NCI-H345 (cell line): Measurements from ENCODE around the gene RSRC1.
A peak's percentile ranks its signal among the peaks of the same experiment; 100 is the strongest.
"Not testable (repeated sequence)": the region's sequence is repeated elsewhere in the genome, so short reads cannot be mapped to it uniquely, and the experiment has no call there.

Experiments
- DNase-seq: peaks from one replicate; lab custom pipeline; 2025; lab: John Stamatoyannopoulos, UW

Gene RSRC1

DNA sequence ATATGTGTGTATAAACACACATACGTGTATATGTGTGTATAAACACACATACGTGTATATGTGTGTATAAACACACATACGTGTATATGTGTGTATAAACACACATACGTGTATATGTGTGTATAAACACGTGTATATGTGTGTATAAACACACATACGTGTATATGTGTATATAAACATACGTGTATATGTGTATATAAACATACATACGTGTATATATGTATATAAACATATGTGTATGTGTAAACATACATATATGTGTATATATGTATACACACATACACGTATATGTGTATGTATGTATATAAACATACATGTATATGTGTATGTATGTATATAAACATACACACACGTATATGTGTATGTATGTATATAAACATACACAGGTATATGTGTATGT is 119.1 kb downstream of the RSRC1 start:
- DNase-seq, result not testable (repeated sequence)

DNA sequence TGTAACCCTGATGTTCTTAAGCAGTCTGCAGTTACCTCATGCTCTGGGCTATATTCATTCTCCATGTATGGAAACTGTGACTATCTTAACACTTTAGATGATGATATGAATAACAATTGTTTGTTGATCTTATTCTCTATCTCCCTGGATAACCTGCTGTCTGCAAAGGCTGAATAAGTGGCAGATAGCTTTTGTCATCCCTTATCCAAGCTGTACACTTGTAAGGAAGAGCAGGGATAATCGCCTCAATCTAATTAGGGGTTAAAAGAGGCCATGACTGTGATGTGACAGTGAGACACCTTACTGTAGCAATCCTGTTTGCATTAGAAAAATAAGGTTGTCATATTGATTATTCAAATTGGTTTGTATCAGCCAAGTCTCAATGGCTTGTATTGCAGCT is 123.9 kb downstream of the RSRC1 start:
- no peak for DNase-seq

DNA sequence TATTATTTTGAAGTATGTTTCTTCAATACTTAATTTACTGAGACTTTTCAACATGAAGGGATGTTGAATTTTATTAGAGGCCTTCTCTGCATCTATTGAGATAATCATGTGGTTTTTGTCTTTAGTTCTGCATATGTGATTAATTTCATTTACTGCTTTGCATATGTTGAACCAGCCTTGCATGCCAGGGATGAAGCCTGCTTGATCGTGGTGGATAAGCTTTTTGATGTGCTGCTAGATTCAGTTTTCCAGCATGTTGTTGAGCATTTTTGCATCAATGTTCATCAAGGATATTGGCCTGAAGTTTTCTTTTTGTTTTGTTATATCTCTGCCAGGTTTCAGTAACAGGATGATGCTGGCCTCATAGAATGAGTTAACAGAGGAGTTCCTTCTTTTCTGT is 134.4 kb downstream of the RSRC1 start:
- no peak for DNase-seq

DNA sequence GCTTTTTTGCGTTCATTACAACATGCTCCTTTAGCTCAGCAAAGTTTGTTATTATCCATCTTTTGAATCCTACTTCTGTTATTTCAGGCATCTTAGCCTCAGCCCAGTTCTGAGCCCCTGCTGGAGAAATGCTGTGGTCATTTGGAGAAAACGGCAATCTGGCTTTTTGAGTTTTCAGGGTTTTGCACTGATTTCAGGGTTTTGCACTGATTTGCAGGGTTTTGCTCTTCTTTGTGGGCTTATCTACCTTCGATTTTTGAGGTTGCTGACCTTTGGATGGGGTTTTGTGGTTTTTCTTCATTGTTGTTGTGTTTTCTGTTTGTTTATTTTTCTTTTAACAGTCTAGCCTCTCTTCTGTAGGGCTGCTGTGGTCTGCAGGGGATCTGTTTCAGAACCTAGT is 137.4 kb downstream of the RSRC1 start:
- no peak for DNase-seq

DNA sequence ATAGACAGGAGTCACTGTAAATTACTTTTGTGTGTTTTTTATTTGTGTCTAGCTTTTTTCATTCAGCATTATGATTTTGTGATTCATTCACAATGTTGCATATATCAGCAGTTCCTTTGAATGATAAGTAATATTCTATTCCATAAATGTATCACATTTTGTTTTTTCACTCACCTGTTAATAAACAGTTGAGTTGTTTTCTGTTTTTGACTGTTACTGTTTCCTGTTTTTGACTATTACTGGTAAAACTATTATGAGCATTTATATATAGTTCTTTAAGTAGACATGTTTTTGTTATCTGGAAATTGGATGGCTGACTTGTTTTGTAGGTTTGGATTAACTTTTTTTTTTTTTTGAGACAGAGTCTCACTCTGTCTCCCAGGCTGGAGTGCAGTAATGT is 138.4 kb downstream of the RSRC1 start:
- no peak for DNase-seq

DNA sequence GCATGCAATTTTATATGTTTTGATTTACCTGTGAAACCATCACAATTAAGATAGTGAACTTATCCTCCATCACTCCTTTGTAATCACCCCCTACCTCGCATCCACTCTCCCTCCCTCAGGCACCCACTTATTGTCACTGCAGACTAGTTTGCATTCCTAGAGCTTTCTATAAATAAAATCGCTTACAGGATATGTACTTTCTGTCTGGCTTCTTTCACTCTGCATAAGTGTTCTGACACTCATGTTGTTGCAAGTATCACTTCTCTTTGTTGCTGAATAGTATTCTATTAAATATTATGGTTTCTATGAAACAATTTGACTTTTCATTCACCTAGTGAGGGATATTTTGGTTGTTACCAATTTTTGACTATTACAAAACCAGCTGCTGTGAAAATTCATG is 139.3 kb downstream of the RSRC1 start:
- DNase-seq, result no peak

DNA sequence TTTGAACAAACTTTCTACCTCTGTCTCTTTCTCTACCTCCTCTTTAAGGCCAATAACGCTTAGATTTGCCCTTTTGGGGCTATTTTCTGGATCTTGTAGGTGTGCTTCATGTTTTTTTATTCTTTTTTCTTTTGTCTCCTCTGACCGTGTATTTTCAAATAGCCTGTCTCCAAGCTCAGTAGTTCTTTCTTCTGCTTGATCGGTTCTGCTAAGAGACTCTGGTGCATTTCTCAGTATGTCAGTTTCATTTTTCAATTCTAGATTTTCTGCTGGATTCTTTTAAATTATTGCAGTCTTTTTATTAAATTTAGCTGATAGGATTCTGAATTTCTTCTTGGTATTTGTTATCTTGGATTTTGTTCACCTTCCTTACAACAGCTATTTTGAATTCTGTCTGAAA is 148.7 kb downstream of the RSRC1 start:
- DNase-seq, result no peak

DNA sequence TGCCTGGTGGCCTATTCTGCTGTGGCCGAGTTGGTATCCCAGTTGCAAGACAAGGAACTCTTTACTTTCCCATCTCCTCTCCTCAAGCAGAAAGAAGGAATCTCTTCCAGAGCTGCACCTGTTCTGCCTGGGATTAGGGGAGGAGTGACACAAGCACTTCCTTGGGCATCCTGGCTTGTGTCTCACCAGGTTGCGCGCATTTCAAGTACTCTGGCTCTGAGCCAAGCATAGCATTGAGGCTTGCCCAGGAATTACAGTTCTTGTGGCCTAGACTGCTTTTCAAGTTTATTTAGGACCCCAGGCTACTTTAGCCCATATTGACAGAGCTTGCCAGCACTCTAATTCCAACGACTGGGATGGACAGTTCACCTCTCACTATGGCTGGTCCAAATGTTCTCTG is 150.5 kb downstream of the RSRC1 start:
- peak; percentile 43 for DNase-seq

DNA sequence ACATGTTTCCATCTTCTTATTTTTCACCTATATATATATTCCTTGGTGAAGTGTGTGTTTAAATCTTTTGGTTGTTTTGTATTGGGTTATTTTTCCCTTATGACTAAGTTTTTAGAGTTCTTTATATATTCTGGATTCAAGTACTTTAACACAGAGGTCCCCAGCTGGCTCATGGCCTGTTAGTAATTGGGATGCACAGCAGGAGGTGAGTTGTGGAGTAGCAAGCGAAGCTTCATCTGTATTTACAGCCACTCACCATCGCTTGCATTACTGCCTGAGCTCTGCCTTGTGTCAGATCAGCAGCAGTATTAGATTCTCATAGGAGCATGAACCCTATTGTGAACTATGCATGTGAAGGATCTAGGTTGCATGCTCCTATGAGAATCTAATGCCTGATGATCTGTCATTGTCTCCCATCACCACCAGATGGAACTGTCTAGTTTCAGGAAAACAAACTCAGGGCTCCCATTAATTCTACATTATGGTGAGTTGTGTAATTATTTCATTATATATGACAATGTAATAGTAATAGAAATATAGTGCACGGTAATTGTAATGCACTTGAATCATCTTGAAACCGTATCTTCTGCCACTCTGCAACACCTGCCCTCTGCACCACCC is 151.6 kb downstream of the RSRC1 start:
- peak; percentile 42 for DNase-seq

DNA sequence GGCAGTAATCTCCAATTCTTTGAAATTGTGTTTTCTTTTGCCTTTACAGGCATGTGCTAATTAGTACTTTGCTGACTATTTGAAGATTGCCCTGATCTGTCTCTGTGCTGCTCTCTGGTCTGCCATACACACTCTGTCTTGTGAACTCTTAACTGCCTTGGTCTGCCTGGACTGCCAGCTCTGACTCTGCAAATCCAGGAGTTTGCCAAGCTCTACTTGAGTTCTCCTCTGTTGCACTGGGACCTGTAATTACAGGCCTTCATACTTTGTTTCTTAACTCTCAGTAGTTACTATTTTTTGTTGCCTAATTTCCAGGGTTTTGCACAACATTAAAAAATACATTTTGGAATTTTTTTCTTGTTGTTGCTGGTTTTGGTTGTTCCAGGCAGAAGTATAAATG is 155.0 kb downstream of the RSRC1 start:
- DNase-seq, result no peak

DNA sequence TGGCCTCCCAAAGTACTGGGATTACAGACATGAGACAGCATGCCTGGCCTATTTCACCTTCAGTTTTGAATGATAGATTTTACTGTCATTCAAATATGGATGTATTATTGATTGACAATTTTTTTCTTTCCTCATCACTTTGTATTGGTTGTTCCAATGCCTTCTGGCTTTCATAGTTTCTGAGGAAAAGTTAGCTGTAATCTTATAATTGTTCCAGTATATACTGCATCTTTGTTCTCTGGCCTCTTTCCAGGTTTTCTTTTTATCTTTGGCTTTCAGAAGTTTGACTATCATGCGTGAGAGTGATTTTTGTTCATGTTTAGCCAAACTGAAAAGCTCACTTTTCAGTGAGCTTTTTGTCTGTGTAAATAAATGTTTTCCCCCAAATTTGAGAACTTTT is 157.1 kb downstream of the RSRC1 start:
- no peak for DNase-seq

DNA sequence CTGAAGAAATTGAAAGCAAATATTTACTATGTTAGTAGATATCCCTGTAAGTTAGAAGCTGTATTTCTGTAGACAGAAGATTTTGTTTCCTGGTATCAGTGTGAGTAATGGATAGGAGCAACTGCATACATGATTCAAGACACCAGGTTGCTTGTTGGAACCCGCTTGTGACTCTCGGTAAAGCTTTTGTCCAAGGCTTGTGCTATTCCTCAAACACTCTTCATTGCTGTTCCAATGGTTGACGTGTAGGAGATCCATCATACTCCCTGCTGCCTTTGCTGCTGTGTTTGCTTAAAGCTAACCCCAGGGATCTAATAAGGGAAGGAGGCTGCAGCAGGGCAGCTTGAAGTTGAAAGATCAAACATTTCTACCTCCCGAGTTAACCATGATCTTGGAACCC is 160.1 kb downstream of the RSRC1 start:
- no peak for DNase-seq

DNA sequence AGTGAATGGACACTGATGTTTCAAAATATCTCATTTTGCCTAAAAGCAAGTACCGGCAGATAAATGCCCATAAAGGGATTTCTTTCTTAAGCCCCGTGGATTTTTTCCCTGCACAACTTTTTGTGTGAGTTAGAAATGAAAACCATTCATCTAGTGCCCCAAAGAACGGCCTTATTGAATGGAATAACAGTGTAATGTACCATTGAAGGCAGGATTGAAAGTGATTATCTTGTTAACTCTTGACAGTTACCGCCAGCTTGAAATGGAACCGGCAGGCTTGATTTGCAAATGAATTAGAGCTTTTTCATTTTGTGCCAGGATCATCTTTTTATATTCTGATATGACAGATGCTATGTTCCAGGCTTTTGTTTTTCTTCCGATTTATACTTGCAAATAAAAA is 162.2 kb downstream of the RSRC1 start:
- no peak for DNase-seq

DNA sequence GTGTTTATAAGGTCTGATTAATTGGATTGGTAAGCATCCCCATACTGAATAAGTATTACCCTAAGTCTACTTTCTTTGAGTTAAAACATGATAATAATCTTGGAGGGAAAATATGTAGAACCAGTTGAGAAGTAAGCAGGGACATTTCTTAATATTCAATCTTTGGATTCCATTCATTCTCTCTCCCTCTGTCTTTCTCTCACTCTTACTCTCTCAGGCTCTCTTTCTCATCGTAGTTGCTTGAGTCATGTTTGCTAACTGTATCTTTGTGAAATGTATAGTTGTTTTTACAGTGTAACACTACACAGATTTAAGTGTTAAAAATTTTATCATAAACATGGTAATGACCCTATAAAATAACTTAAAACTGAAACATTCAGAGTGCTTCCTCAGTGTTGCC is 163.8 kb downstream of the RSRC1 start:
- no peak for DNase-seq

DNA sequence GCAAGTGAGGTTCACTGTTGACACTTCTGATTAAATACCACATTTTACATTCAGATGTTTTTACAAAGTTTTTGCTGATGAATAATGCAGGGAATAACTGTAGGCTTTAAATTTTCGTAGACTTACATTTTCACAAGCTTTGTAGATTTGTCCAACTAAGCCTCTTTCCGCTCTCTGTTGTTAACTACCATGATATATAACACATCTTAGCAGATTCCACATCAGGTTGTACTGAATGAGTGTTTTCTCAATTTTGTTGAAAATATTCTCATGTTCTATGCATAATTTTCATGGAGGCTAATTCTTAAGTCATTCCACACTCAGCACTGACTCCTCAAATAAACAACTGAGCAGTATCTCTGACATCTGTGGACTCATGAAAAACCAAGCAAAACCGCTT is 168.3 kb downstream of the RSRC1 start:
- no peak for DNase-seq

DNA sequence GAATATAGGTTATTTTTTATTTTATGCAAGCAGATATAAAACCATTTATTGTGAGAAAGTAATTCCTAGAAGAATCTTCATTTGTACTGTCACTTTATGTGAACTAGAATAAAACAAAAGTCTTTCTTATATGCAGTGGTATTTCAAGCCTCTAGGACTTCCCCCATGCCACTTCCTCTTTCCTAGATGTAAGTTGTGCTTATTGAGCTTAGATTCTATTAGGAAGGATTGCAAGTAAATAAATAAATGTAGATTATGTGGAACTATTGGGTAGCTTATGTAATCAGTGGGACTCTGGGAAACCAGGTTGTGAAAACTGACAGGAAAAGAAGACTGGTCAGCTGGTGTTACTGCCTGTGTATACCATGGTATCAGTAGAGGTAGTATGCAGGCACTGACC is 169.7 kb downstream of the RSRC1 start:
- no peak for DNase-seq

DNA sequence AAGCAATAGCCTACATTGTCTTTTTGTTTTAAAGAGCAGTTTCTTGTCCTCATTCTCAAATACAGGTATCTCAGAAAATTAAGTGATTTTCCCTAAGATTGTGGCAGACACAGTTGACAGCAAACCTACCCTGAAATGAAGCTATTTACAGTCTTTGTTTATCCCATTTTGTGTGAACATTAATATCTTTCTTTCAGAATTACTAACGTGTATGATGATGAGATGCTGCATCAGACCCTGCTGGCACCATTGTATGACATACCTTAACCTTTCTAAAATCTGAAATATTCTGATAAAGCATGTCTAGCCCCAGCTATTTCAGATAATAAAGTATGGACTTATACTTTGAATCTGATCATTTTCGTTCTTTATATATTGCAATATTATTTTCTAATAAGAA is 185.9 kb downstream of the RSRC1 start:
- no peak for DNase-seq

DNA sequence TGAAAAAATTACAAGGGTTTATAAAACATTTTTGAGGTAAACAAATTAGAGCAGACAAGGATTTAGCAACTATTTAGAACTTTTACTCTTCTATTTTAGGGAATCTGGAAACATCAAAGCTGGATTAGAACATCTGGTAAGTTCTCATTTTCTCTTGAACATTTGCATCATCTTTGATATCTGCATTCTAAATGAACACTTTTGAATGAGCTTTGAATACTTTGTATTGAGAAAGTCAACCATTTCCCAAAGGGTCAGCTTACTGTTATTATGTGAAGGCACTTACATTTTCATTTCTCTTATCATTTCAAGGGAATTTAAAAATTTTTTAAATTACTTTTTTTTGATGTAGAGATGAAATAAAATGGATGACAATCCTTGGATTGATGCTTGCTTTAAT is 188.1 kb downstream of the RSRC1 start:
- no peak for DNase-seq

DNA sequence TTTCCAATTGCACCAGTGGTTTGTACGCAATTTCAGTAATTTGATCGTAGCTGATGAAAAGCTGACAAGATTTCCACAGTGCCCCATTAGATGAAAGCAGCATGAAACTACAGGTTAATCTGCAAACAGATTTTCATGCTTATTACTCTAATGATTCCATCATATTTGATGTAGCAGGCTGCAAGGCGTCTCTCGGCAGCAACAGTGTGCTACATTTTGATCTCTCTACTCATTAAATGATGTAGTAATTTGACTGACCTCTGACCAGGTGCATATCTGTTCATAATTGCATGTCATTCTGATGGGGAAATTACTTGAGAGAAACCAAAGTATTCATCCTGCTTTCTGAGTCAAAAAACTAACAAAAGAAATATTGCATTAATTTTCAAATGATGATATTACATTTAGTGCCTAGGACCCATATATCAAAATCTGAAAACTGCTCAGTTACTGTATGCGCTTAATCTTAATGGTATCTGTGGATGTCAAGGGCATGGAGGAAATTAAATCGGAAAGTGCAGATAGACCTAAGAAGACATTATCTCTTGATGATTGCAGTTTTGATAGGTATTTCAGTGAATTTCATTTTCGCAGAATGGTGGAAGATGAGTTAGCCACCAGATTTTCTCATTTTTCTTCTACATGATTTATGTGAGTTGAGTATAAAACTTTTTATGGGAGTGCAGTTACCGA is 198.5 kb downstream of the RSRC1 start:
- no peak for DNase-seq

DNA sequence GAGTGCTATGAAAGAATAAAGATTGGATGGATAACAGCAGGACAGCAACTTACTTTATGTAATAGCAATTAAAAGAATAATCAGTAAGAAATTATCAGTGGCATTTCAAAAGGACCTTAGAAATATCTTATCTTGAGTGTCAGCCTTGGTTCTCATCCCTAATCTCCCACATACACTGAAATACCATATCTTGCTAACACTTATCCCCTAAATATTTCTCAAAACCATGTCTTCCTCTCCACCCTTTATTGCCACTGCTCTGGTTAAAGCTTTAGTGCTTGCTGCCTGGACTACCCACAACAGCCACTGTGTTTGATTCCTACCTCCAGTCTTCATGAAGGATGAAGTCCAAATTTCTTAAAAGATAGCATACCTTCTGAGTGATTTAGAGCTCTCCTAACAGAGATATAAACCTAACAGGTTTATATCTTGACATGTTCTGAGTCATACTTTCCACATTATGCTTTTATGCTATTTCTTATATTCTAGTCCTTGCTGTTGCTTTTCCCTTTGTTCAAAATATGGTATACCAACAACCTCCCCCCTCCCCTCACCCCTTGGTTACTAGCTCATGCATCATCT is 202.8 kb downstream of the RSRC1 start:
- no peak for DNase-seq

DNA sequence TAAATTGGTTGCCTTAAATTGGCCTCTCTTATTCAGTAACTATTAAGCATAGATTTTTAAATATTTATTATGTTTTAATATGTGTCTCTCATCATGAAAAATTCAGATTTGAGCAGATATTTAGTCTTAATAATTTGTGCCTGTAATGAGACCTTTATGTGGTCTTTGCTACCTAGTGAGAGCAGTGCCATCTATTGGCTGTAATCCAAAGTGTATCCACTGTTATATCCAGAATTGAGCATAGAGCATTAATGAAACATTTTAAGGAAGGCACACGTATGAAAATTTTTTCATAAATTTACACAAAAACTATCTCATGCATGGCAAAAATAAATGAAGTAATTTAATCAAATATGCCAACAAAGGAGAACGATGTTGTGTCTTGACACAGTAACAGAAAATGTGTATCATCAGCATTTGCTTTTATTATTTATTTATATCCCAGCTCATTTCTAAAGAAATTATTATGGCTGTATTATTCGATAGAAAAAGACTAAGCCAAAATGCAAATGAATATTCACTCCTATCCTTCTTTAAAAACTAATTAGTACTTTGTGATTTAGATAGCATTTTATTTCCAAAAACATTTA is 203.5 kb downstream of the RSRC1 start:
- peak; percentile 20 for DNase-seq

DNA sequence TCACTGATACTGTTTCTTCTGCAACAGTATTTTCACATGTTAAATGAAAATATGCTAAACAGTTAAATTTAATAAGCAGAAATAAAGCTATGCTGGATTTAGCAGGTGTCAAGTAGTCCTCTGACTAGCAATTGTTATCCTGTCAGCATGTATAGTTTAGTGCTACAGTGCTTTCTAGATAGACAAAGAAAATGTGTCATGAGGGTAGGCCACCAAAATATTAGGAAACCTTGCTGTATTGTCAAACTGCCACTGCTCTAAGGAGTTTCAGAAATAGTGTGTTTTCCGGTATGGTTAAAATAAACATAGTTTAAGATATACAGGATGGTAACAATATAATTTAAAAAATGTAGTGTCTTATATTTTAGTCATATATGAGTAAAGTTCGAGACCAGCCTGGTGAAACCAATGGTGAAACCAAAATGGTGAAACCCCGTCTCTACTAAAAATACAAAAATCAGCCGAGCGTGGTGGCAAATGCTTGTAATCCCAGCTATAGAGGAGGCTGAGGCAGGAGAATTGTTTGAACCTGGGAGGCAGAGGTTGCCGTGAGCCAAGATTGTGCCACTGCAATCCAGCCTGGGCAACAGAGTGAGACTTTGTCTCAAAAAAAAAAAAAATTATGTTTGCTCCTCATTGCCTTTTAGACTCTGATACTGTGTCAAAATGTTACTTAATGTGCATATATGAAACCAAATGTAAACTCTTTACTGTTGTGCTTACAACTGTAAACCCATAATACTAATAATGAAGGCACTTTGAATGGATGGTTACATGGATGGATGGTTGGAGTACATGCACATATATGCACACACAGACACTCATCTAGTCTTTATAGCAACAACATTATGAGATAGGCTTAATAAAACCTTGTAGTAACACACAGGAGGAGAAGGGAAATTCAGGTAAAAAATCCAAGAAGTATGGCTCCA is 204.8 kb downstream of the RSRC1 start:
- no peak for DNase-seq
